PC-3 (cell line): ENCODE measurements around the gene DGKD. TPM values are rescaled to one million over a fixed set of nuclear protein-coding genes. Genes with fewer than 3 reads are reported as not detected.

Source experiments
- ATAC-seq: fragments of 200-7000 bp; cut with Tn5 transposase; 2 replicates; pipeline ENCODE4 v1.9.1; 2020; ENCODE audit warnings: mild to moderate bottlenecking, moderate library complexity
- BruUV-seq: library from RNA; stranded (reverse); fragments of 400-500 nt; replicated peaks from 2 replicates; lab custom pipeline; 2021; lab: Mats Ljungman, UMichigan
- CTCF ChIA-PET: fragments of 300-600 bp; sonication (Branson Sonifier 250); formaldehyde crosslinking; loops from one replicate; lab custom pipeline; 2022; ENCODE audit warnings: antibody characterized with exemption; lab: Charles Lee
- POLR2A ChIA-PET: fragments of 300-600 bp; sonication (Branson Sonifier 250); formaldehyde crosslinking; loops from one replicate; lab custom pipeline; 2022; ENCODE audit warnings: antibody characterized with exemption; ENCODE audit not compliant: unreplicated experiment; lab: Charles Lee
- DNase-seq: peaks from one replicate; pipeline ENCODE4 v3.0.0-alpha.2; 2015
- H2AFZ ChIP-seq: fragments of 300-600 bp; sonication (generic); 2 replicates; pipeline ENCODE4 v1.6.0; 2016; ENCODE audit warnings: antibody characterized with exemption, low read length
- H3F3A ChIP-seq: fragments of 300-600 bp; sonication (generic); one replicate; pipeline ENCODE4 v1.6.0; 2017; ENCODE audit warnings: antibody characterized with exemption, low read length, control low read depth, mild to moderate bottlenecking; ENCODE audit not compliant: unreplicated experiment
- H3K27ac ChIP-seq: fragments of 300-600 bp; sonication (generic); 2 replicates; pipeline ENCODE4 v1.5.1; 2016; ENCODE audit warnings: mild to moderate bottlenecking, low read length
- H3K27me3 ChIP-seq: fragments of 300-600 bp; sonication (generic); 2 replicates; pipeline ENCODE4 v1.6.1; 2016; ENCODE audit warnings: low read length, mixed read lengths
- H3K36me3 ChIP-seq: fragments of 300-600 bp; sonication (generic); 2 replicates; pipeline ENCODE4 v1.6.1; 2016; ENCODE audit warnings: low read depth, mixed run types, low read length, mixed read lengths
- H3K4me1 ChIP-seq: fragments of 300-600 bp; sonication (generic); 2 replicates; pipeline ENCODE4 v1.5.1; 2016; ENCODE audit warnings: low read length; ENCODE audit not compliant: insufficient read depth
- H3K4me2 ChIP-seq: fragments of 300-600 bp; sonication (generic); 2 replicates; pipeline ENCODE4 v1.6.0; 2016; ENCODE audit warnings: low read length
- H3K4me3 ChIP-seq: fragments of 300-600 bp; sonication (generic); 2 replicates; pipeline ENCODE4 v1.5.1; 2016; ENCODE audit warnings: mild to moderate bottlenecking, low read length, mixed read lengths
- H3K79me2 ChIP-seq: fragments of 300-600 bp; sonication (generic); 2 replicates; pipeline ENCODE4 v1.6.1; 2017; ENCODE audit warnings: low read length, mixed read lengths
- H3K9ac ChIP-seq: fragments of 300-600 bp; sonication (generic); 2 replicates; pipeline ENCODE4 v1.6.0; 2016; ENCODE audit warnings: mild to moderate bottlenecking, low read length
- H3K9me2 ChIP-seq: fragments of 300-600 bp; sonication (generic); replicated peaks from 2 replicates; pipeline ENCODE4 v1.6.1; 2016; ENCODE audit warnings: mixed run types, low read length, mixed read lengths
- H3K9me3 ChIP-seq: fragments of 300-600 bp; sonication (generic); 2 replicates; pipeline ENCODE4 v1.6.1; 2016; ENCODE audit warnings: low read length, mixed read lengths
- H4K20me1 ChIP-seq: fragments of 300-600 bp; sonication (generic); 2 replicates; pipeline ENCODE4 v1.6.1; 2016; ENCODE audit warnings: low read length, mixed read lengths
- EZH2 ChIP-seq: fragments of 300-600 bp; sonication (generic); IDR thresholded peaks from one replicate; pipeline ENCODE4 v1.6.1; 2017; ENCODE audit warnings: antibody characterized with exemption, mild to moderate bottlenecking, low read length; ENCODE audit not compliant: unreplicated experiment
- EZH2phosphoT487 ChIP-seq: fragments of 300-600 bp; sonication (generic); IDR thresholded peaks from 2 replicates; pipeline ENCODE4 v1.6.1; 2018; ENCODE audit warnings: mild to moderate bottlenecking, antibody characterized with exemption, low read length, borderline replicate concordance
- intact Hi-C: fragments of 100-400 bp; cut with micrococcal nuclease; formaldehyde crosslinking; loops from 2 replicates; pipeline ENCODE4 v1.9.0; 2023
- total RNA-seq: library from RNA; depleted of rRNA; stranded (reverse); fragments of >200 nt; gene quantifications from 2 replicates; pipeline ENCODE4 v1.2.3, GENCODE V29; 2014
- TF ChIP-seq, protein P1 (sequence below): fragments of 300-600 bp; sonication (generic); conservative IDR thresholded peaks from 2 replicates; pipeline ENCODE4 v1.5.1; 2017; ENCODE audit warnings: antibody characterized with exemption, low read depth, mild to moderate bottlenecking, low read length

Gene DGKD
- total RNA-seq, 1 experiment from 2014 or later, result 23.3 TPM

DNA sequence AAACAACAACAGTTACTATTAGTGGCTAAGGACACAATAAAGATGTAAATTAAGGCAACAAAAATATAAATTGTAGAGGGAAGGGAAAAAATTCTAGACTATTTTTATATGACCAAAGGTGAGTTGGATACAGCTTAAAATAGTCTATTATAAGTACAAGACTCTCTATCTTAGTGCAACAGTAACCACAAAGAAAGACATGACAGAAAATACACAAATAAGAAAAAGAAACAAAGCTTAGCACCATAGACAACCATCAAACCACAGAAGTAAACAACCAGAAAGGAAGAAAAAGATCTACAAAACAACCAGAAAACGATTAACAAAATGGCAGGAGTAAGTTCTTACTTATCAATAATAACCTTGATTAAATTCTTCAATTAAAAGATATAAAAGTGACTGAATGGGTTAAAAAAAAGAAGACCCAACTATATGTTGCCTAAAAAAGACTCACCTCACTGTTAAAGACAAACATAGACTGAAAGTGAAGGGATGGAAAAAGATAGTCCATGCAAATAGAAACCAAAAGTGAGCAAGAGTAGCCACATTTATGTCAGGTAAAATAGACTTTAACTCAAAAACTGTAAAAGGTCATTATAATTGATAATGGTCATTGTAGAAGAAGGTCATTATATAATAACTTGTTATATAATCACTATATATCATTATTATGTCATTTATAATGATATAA lies 149.8 kb downstream of the DGKD start:
- CTCF ChIA-PET, result no interaction called here
- no peaks in the 10 kb centered on the region for H3K27me3 ChIP-seq
- no peak for TF ChIP-seq EZH2
- TF ChIP-seq EZH2phosphoT487, result no peak
- TF ChIP-seq, protein P1, sequence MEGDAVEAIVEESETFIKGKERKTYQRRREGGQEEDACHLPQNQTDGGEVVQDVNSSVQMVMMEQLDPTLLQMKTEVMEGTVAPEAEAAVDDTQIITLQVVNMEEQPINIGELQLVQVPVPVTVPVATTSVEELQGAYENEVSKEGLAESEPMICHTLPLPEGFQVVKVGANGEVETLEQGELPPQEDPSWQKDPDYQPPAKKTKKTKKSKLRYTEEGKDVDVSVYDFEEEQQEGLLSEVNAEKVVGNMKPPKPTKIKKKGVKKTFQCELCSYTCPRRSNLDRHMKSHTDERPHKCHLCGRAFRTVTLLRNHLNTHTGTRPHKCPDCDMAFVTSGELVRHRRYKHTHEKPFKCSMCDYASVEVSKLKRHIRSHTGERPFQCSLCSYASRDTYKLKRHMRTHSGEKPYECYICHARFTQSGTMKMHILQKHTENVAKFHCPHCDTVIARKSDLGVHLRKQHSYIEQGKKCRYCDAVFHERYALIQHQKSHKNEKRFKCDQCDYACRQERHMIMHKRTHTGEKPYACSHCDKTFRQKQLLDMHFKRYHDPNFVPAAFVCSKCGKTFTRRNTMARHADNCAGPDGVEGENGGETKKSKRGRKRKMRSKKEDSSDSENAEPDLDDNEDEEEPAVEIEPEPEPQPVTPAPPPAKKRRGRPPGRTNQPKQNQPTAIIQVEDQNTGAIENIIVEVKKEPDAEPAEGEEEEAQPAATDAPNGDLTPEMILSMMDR, result no peak
- peaks cover 25% of the 10 kb centered on the region for H3K4me1 ChIP-seq
- no peaks in the 10 kb centered on the region for H4K20me1 ChIP-seq
- no peak overlapping the region for H3K27ac ChIP-seq
- no peak overlapping the region for H3K4me3 ChIP-seq
- H3K9ac ChIP-seq, result no peak overlapping the region
- no peaks in the 10 kb centered on the region for H3K79me2 ChIP-seq
- no peaks in the 10 kb centered on the region for H3F3A ChIP-seq
- intact Hi-C loops, result no loop called here
- H3K4me2 ChIP-seq, result no peak overlapping the region
- H3K9me3 ChIP-seq, result peaks cover 18% of the 10 kb centered on the region
- POLR2A ChIA-PET, result no interaction called here
- H3K36me3 ChIP-seq, result peaks cover 34% of the 10 kb centered on the region
- H3K9me2 ChIP-seq, result no peaks in the 10 kb centered on the region
- no TSS peak for BruUV-seq
- no peak for DNase-seq
- H2AFZ ChIP-seq, result no peak overlapping the region
- no peak for ATAC-seq

DNA sequence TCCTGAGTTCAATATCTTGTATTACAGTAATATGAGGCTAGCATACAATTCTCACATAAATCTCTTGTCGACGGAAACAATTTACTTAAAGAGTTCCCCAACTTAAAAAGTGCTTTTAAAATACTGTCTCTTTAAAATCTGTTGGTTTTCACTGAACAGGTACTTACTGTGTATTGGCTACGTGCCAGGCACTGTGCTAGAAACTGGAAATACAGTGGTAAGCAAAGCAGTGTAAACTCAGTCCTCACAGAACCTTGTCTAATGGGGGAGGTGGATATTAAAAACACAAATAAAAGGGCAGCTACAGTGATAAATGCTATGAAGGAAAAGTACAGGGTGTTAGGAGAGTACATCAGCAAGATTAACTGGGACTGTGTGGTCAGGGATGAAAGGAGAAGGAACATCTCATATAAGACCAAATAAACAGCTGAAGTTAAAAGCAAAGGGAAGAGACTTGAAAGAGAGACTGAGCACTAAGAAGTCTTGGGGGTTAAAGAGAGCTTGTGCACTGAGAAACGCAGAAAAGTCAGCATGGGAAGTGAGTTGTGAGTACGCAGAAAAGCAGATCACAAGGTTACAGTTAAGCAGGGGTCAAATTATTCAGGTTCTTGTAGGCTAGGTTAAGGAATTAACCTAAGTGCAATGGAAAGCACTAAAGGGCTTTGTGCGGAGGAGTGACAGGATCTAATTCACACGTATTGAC lies 159.8 kb downstream of the DGKD start:
- Histone ChIP-seq H3K27ac (no peak overlapping the region), H2AFZ (no peak overlapping the region), H3K9me3 (no peaks in the 10 kb centered on the region), H3K79me2 (no peaks in the 10 kb centered on the region), H3K9me2 (no peaks in the 10 kb centered on the region), H3K4me1 (no peaks in the 10 kb centered on the region; the same call in 1 of the 2 replicates), H4K20me1 (no peaks in the 10 kb centered on the region), H3K36me3 (peaks cover 5% of the 10 kb centered on the region; the same call in 1 of the 2 replicates), H3K4me2 (no peak overlapping the region), H3F3A (no peaks in the 10 kb centered on the region), H3K4me3 (no peak overlapping the region), H3K9ac (no peak overlapping the region), H3K27me3 (no peaks in the 10 kb centered on the region)
- CTCF ChIA-PET, result interaction anchor here (0.6 kb wide), 1 partner anchor 318 kb away, joined by 3 read pairs; no protein-coding TSS in a partner anchor
- no TSS peak for BruUV-seq
- POLR2A ChIA-PET, result no interaction called here
- TF ChIP-seq, protein P1, result no peak
- TF ChIP-seq EZH2, result no peak
- DNase-seq, result no peak
- ATAC-seq, result no peak
- intact Hi-C loops, result no loop called here
